CD14-positive monocyte (primary cell): ENCODE measurements around the gene WDR6. TPM values are rescaled to one million over a fixed set of nuclear protein-coding genes. Genes with fewer than 3 reads are reported as not detected.

Source experiments
- DNase-seq, 3 donors: peaks; one replicate each; pipeline ENCODE4 v3.0.0-alpha.2; 2011 to 2022
- H2AFZ ChIP-seq: 2 replicates; pipeline ENCODE4 v1.6.0; 2012; ENCODE audit warnings: mild to moderate bottlenecking, low read depth, low read length, inconsistent platforms; ENCODE audit not compliant: insufficient read depth, poor library complexity, severe bottlenecking
- H3K27ac ChIP-seq, 2 donors: 1 replicate in 1 of 2; 2 replicates in 1 of 2; pipeline ENCODE4 v1.5.1; 2012 to 2013; ENCODE audit warnings: low read length in 2 of 2, control low read depth in 1 of 2, inconsistent platforms in 1 of 2, low read depth in 1 of 2, mild to moderate bottlenecking in 1 of 2
- H3K27me3 ChIP-seq, 2 donors: one replicate each; pipeline versions ENCODE4 v1.6.0 to v1.6.1; 2011 to 2013; ENCODE audit warnings: low read length in 2 of 2; ENCODE audit not compliant: control insufficient read depth in 2 of 2, insufficient read depth in 2 of 2
- H3K36me3 ChIP-seq, 2 donors: replicated peaks in 1 of 2; 1 replicate in 1 of 2; 2 replicates in 1 of 2; pipeline versions ENCODE4 v1.5.1 to v1.6.1; 2012 to 2013; ENCODE audit warnings: low read length in 2 of 2, control low read depth in 1 of 2, inconsistent platforms in 1 of 2, mild to moderate bottlenecking in 1 of 2; ENCODE audit not compliant: insufficient read depth in 2 of 2, control insufficient read depth in 1 of 2
- H3K4me1 ChIP-seq, 2 donors: 1 replicate in 1 of 2; 2 replicates in 1 of 2; pipeline versions ENCODE4 v1.5.1 to v1.6.1; 2012 to 2013; ENCODE audit warnings: low read length in 2 of 2, control low read depth in 1 of 2, inconsistent platforms in 1 of 2, mild to moderate bottlenecking in 1 of 2, moderate library complexity in 1 of 2; ENCODE audit not compliant: insufficient read depth in 2 of 2, control insufficient read depth in 1 of 2
- H3K4me2 ChIP-seq: replicated peaks from 2 replicates; pipeline ENCODE3; 2012; ENCODE audit warnings: low read length, moderate library complexity, mild to moderate bottlenecking; ENCODE audit not compliant: poor library complexity, severe bottlenecking; ENCODE audit errors: extremely low read depth
- H3K4me3 ChIP-seq, 3 experiments: fragments of 200-600 bp in 1 of 3; sonication (generic) in 1 of 3; replicated peaks in 1 of 3; 1 replicate in 2 of 3; 2 replicates in 1 of 3; pipeline ENCODE4 v1.5.1; 2011 to 2013; ENCODE audit warnings: low read length in 3 of 3, mild to moderate bottlenecking in 3 of 3, control low read depth in 2 of 3, low read depth in 2 of 3, inconsistent platforms in 1 of 3, moderate library complexity in 1 of 3
- H3K79me2 ChIP-seq: 2 replicates; pipeline ENCODE4 v1.6.0; 2012; ENCODE audit warnings: mild to moderate bottlenecking, control low read depth, inconsistent platforms, low read length, moderate library complexity; ENCODE audit not compliant: insufficient read depth
- H3K9ac ChIP-seq: 2 replicates; pipeline ENCODE4 v1.6.0; 2017; ENCODE audit warnings: low read length, mild to moderate bottlenecking; ENCODE audit not compliant: insufficient read depth, poor library complexity, severe bottlenecking
- H3K9me3 ChIP-seq, 2 donors: replicated peaks in 1 of 2; 1 replicate in 1 of 2; 2 replicates in 1 of 2; pipeline versions ENCODE4 v1.5.1 to v1.6.1; 2012 to 2013; ENCODE audit warnings: low read length in 2 of 2, control low read depth in 1 of 2; ENCODE audit not compliant: control insufficient read depth in 1 of 2, insufficient read depth in 1 of 2
- H4K20me1 ChIP-seq: 2 replicates; pipeline ENCODE4 v1.6.0; 2012; ENCODE audit warnings: mild to moderate bottlenecking, low read length, control low read depth, moderate library complexity; ENCODE audit not compliant: insufficient read depth
- H3K27ac Mint-ChIP-seq, 7 donors: one replicate each; pipeline ENCODE4 v1.8.0; 2020; ENCODE audit warnings: mild to moderate bottlenecking in 7 of 7, mixed read lengths in 7 of 7, moderate library complexity in 6 of 7, inconsistent platforms in 2 of 7
- H3K27me3 Mint-ChIP-seq, 3 donors: one replicate each; pipeline ENCODE4 v1.8.0; 2021 to 2022; ENCODE audit warnings: low read depth in 3 of 3, mild to moderate bottlenecking in 3 of 3, mixed read lengths in 3 of 3, moderate library complexity in 3 of 3, inconsistent platforms in 1 of 3
- H3K36me3 Mint-ChIP-seq, 2 donors: one replicate each; pipeline ENCODE4 v1.8.0; 2020; ENCODE audit warnings: mixed read lengths in 2 of 2, inconsistent platforms in 1 of 2, mild to moderate bottlenecking in 1 of 2
- H3K4me1 Mint-ChIP-seq: one replicate; pipeline ENCODE4 v1.8.0; 2020; ENCODE audit warnings: mild to moderate bottlenecking, mixed read lengths
- H3K4me3 Mint-ChIP-seq, 2 donors: one replicate each; pipeline ENCODE4 v1.8.0; 2020; ENCODE audit warnings: mild to moderate bottlenecking in 2 of 2, mixed read lengths in 2 of 2, moderate library complexity in 1 of 2
- H3K9me3 Mint-ChIP-seq, 7 donors: one replicate each; pipeline ENCODE4 v1.8.0; 2020 to 2022; ENCODE audit warnings: mixed read lengths in 7 of 7, mild to moderate bottlenecking in 6 of 7, moderate library complexity in 6 of 7, inconsistent platforms in 2 of 7
- WGBS: methylation state at CpG from one replicate; pipeline ENCODE4 v1.1.5; 2013; ENCODE audit warnings: missing lambda C conversion rate; ENCODE audit not compliant: insufficient coverage; 5-methylcytosine and 5-hydroxymethylcytosine counted together
- intact Hi-C, 2 donors: fragments of 100-400 bp; cut with micrococcal nuclease; formaldehyde crosslinking; loops; one replicate each; pipeline versions ENCODE4 v1.15.0 to v1.15.1; 2023
- polyA plus RNA-seq, 3 donors: library from polyadenylated mRNA; depleted of rRNA in 1 of 3; unstranded in 2 of 3; stranded (reverse) in 1 of 3; fragments of 300-500 nt in 2 of 3; fragments of >200 nt in 1 of 3; fragmentation: Illumina TruSeq in 2 of 3; gene quantifications; 1 replicate in 2 of 3; 2 replicates in 1 of 3; pipeline ENCODE4 v1.2.3, GENCODE V29; 2012 to 2021
- TF ChIP-seq, protein P1 (sequence below): fragments of 200-600 bp; IDR thresholded peaks from one replicate; pipeline ENCODE4 v1.8.0; 2022; ENCODE audit warnings: antibody characterized with exemption, mild to moderate bottlenecking

The WDR6 gene
- polyA plus RNA-seq, 3 donors = 30.6 to 103 (median 46.3) TPM

DNA sequence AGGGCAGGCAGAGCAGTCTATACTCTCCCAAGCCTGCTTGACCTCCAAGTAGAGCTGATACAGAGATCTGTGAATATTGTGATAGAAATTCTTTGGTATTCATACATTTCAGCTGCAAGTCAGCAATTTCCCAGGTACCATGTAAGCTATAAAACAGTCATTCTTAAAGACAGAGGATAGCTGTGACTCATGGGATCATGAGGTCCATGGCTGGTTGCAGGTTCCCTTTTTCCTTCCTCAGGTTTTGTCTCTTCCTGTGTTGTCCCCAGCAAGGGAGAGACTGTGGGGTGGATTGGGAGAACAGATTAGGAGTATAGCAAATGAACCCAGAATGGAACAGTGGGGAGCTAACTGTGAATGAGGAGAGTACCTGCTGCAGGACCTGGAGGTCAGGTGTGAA is 22.5 kb upstream of the WDR6 start:
- Histone ChIP-seq H3K9ac (peak overlapping the region; percentile 9), H2AFZ (no peak overlapping the region), H3K4me3 (no peak overlapping the region), H3K27ac (peak overlapping the region in 1 of 2 donors; percentile 62), H3K9me3 (no peaks in the 10 kb centered on the region), H3K36me3 (peaks cover 59 to 73% of the 10 kb centered on the region in 2 donors), H3K4me1 (peaks cover 9% of the 10 kb centered on the region in 2 donors), H3K79me2 (no peaks in the 10 kb centered on the region), H4K20me1 (no peaks in the 10 kb centered on the region), H3K4me2 (no peak overlapping the region), H3K27me3 (no peaks in the 10 kb centered on the region)
- Mint-ChIP-seq H3K27ac (peak overlapping the region in 5 of 7 donors; percentile 30 to 72 (median 58)), H3K4me3 (peak overlapping the region in 1 of 2 donors; percentile 21), H3K36me3 (peaks cover 59 to 69% of the 10 kb centered on the region in 2 donors), H3K4me1 (peaks cover 19% of the 10 kb centered on the region), H3K27me3 (peaks cover 0 to 1% (median 0%) of the 10 kb centered on the region in 3 donors), H3K9me3 (no peaks in the 10 kb centered on the region)
- DNase-seq = peak; percentile 15 to 59 (median 23)
- TF ChIP-seq, protein P1, sequence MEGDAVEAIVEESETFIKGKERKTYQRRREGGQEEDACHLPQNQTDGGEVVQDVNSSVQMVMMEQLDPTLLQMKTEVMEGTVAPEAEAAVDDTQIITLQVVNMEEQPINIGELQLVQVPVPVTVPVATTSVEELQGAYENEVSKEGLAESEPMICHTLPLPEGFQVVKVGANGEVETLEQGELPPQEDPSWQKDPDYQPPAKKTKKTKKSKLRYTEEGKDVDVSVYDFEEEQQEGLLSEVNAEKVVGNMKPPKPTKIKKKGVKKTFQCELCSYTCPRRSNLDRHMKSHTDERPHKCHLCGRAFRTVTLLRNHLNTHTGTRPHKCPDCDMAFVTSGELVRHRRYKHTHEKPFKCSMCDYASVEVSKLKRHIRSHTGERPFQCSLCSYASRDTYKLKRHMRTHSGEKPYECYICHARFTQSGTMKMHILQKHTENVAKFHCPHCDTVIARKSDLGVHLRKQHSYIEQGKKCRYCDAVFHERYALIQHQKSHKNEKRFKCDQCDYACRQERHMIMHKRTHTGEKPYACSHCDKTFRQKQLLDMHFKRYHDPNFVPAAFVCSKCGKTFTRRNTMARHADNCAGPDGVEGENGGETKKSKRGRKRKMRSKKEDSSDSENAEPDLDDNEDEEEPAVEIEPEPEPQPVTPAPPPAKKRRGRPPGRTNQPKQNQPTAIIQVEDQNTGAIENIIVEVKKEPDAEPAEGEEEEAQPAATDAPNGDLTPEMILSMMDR = no peak
- intact Hi-C loops = loop anchor here in 1 of 2 donors (5.0 to 10.0 kb wide), 4 partner anchors 38 to 173 kb away; partner anchors contain the start of genes LAMB2, NDUFAF3 and QRICH1

DNA sequence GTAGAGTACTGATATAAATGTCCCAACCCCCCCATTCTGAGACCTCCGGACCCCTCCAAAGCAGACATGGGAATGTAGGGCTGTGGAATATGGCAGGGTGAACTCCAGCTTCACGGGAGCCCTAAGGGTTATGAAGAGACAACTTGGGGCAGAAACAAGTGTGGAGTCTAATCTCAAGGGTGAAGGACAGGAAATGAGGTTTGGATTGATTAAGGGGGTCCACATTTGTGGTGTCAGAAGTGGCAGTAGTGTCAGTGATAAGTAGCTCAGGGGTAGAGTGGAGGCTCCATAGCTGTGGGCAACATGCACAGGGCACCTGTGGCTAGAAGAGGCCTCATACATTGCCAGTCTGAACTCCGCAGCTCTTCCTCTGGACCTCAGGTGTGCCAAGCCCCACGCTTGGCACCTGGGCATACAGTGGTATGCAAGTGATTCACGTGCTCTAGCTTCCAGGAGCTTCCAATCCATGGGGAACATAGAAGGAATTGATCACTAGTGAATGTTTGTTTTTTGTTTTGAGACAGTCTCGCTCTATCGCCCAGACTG is 21.3 kb upstream of the WDR6 start:
- peaks cover 23% of the 10 kb centered on the region for H3K4me1 Mint-ChIP-seq
- no peak overlapping the region for H3K4me3 ChIP-seq
- no peak overlapping the region for H3K9ac ChIP-seq
- TF ChIP-seq, protein P1 = no peak
- WGBS = 98% methylated on average over 6 of the region's 7 CpGs
- no peak overlapping the region for H3K4me2 ChIP-seq
- H3K4me3 Mint-ChIP-seq = no peak overlapping the region
- no peaks in the 10 kb centered on the region for H3K27me3 ChIP-seq
- H4K20me1 ChIP-seq = no peaks in the 10 kb centered on the region
- H3K27me3 Mint-ChIP-seq = peaks cover 0 to 1% (median 0%) of the 10 kb centered on the region in 3 donors
- H3K27ac ChIP-seq = no peak overlapping the region
- no peaks in the 10 kb centered on the region for H3K9me3 ChIP-seq
- H3K79me2 ChIP-seq = peaks cover 7% of the 10 kb centered on the region
- H3K36me3 ChIP-seq = peaks cover 49 to 60% of the 10 kb centered on the region in 2 donors
- no peaks in the 10 kb centered on the region for H3K9me3 Mint-ChIP-seq
- H2AFZ ChIP-seq = no peak overlapping the region
- peaks cover 13 to 18% of the 10 kb centered on the region in 2 donors for H3K4me1 ChIP-seq
- H3K27ac Mint-ChIP-seq = peak overlapping the region in 3 of 7 donors; percentile 2 to 51 (median 42)
- intact Hi-C loops = loop anchor here in 1 of 2 donors (5.0 to 10.0 kb wide), 4 partner anchors 36 to 171 kb away; partner anchors contain the start of genes LAMB2, NDUFAF3 and QRICH1
- no peak for DNase-seq
- H3K36me3 Mint-ChIP-seq = peaks cover 46 to 57% of the 10 kb centered on the region in 2 donors
